K562 (cell line): ENCODE measurements around the gene SLC16A2. TPM values are rescaled to one million over a fixed set of nuclear protein-coding genes. Genes with fewer than 3 reads are reported as not detected.

Source experiments
- ATAC-seq: fragments of 200-7000 bp; cut with Tn5 transposase; 3 replicates; pipeline ENCODE4 v1.9.1; 2020; ENCODE audit warnings: moderate library complexity
- BruUV-seq: library from RNA; stranded (reverse); fragments of 400-500 nt; replicated peaks from 2 replicates; lab custom pipeline; 2021; lab: Mats Ljungman, UMichigan
- CTCF ChIA-PET: fragments of 300-600 bp; formaldehyde crosslinking; extraction: SDS; loops from one replicate; lab custom pipeline; 2021; ENCODE audit warnings: low intra/inter-chr PET ratio; lab: Yijun Ruan, JAX
- POLR2A ChIA-PET: fragments of 300-600, 350-650 bp; sonication (Branson Sonifier 250); formaldehyde crosslinking; extraction: SDS; loops from one replicate; lab custom pipeline; 2021; ENCODE audit warnings: antibody characterized with exemption, inconsistent platforms; lab: Yijun Ruan, JAX
- DNase-seq, 4 experiments: peaks; one replicate each; pipeline versions ENCODE4 v3.0.0 to v3.0.0-alpha.2; 2011 to 2018; ENCODE audit warnings: low spot score in 3 of 4, mixed read lengths in 3 of 4; ENCODE audit errors: extremely low read depth in 1 of 4
- FAIRE-seq: peaks from 2 replicates; lab custom pipeline; 2011; peaks lifted over from hg19 to GRCh38; lab: Jason Lieb, UNC
- H2AFZ ChIP-seq: 2 replicates; pipeline ENCODE4 v1.6.0; 2011; ENCODE audit warnings: low read depth, low read length, control low read depth, inconsistent platforms
- H3K27ac ChIP-seq: fragments of 200-600 bp; 3 replicates; pipeline ENCODE4 v1.8.0; 2011; ENCODE audit warnings: low read depth, mild to moderate bottlenecking, control low read depth, inconsistent platforms, low read length, moderate library complexity, mixed read lengths; ENCODE audit errors: extremely low read depth
- H3K27me3 ChIP-seq, 2 experiments: fragments of 300-600 bp in 1 of 2; 2 replicates in 1 of 2; 3 replicates in 1 of 2; pipeline versions ENCODE4 v1.6.0 to v1.8.0; 2011; ENCODE audit warnings: inconsistent platforms in 2 of 2, low read length in 2 of 2, mild to moderate bottlenecking in 1 of 2, mixed read lengths in 1 of 2, moderate library complexity in 1 of 2; ENCODE audit not compliant: control insufficient read depth in 2 of 2, insufficient read depth in 2 of 2
- H3K36me3 ChIP-seq: fragments of 300-600 bp; 3 replicates; pipeline ENCODE4 v1.8.0; 2011; ENCODE audit warnings: mild to moderate bottlenecking, low read length, inconsistent platforms; ENCODE audit not compliant: control insufficient read depth, insufficient read depth
- H3K4me1 ChIP-seq, 2 experiments: fragments of 200-600 bp in 1 of 2; replicated peaks in 1 of 2; 2 replicates in 1 of 2; 3 replicates in 1 of 2; pipeline versions ENCODE4 v1.5.1 to v1.8.0; 2011; ENCODE audit warnings: inconsistent platforms in 2 of 2, low read length in 2 of 2, mild to moderate bottlenecking in 1 of 2, mixed read lengths in 1 of 2, moderate library complexity in 1 of 2; ENCODE audit not compliant: control insufficient read depth in 2 of 2, insufficient read depth in 2 of 2
- H3K4me2 ChIP-seq: 2 replicates; pipeline ENCODE4 v1.6.1; 2011; ENCODE audit warnings: low read length, control low read depth, inconsistent platforms, mixed read lengths; ENCODE audit not compliant: insufficient read depth
- H3K4me3 ChIP-seq: fragments of 200-600 bp; sonication (generic), shearing (Covaris generic); 2 replicates; pipeline ENCODE4 v1.5.1; 2016; ENCODE audit warnings: control low read depth, inconsistent platforms
- H3K79me2 ChIP-seq: fragments of 200-600 bp; 3 replicates; pipeline ENCODE4 v1.8.0; 2011; ENCODE audit warnings: low read length, inconsistent platforms; ENCODE audit not compliant: control insufficient read depth, insufficient read depth
- H3K9ac ChIP-seq, 2 experiments: 2 replicates each; pipeline versions ENCODE4 v1.6.0 to v1.6.1; 2011; ENCODE audit warnings: low read depth in 2 of 2, low read length in 2 of 2, control low read depth in 1 of 2, inconsistent platforms in 1 of 2, mild to moderate bottlenecking in 1 of 2, mixed read lengths in 1 of 2; ENCODE audit not compliant: insufficient read depth in 1 of 2
- H3K9me1 ChIP-seq: one replicate; pipeline ENCODE4 v1.6.0; 2011; ENCODE audit warnings: inconsistent platforms, mild to moderate bottlenecking, low read length, moderate library complexity; ENCODE audit not compliant: control insufficient read depth, insufficient read depth
- H3K9me3 ChIP-seq: replicated peaks from 2 replicates; pipeline ENCODE4 v1.5.1; 2011; ENCODE audit warnings: low read depth, low read length, inconsistent platforms; ENCODE audit not compliant: control insufficient read depth, insufficient read depth
- H4K20me1 ChIP-seq: replicated peaks from 2 replicates; pipeline ENCODE4 v1.6.1; 2011; ENCODE audit warnings: low read length, inconsistent platforms, mixed read lengths; ENCODE audit not compliant: control insufficient read depth, insufficient read depth
- CREB3L1 ChIP-seq: fragments of 450-650 bp; IDR thresholded peaks from 2 replicates; pipeline ENCODE4 v1.6.1; 2014; ENCODE audit warnings: low read depth, mild to moderate bottlenecking, moderate library complexity, borderline replicate concordance
- DACH1 ChIP-seq: fragments of 450-650 bp; IDR thresholded peaks from 2 replicates; pipeline ENCODE4 v1.6.1; 2018; ENCODE audit not compliant: partially characterized antibody
- FIP1L1 ChIP-seq: fragments of 200-400 bp; formaldehyde crosslinking; IDR thresholded peaks from 2 replicates; pipeline ENCODE4 v1.6.1; 2018; ENCODE audit warnings: mild to moderate bottlenecking, low read depth, low read length; ENCODE audit not compliant: poor library complexity, severe bottlenecking
- GTF2E2 ChIP-seq: fragments of 200-800 bp; sonication (Bioruptor generic); IDR thresholded peaks from 2 replicates; pipeline ENCODE4 v1.6.1; 2016; ENCODE audit warnings: missing genetic modification characterization, missing compliant biosample characterization
- ID3 ChIP-seq, 2 experiments: fragments of 250-450 bp in 1 of 2; fragments of 450-650 bp in 1 of 2; sonication (Bioruptor Pico) in 1 of 2; IDR thresholded peaks; 2 replicates each; pipeline versions ENCODE4 v1.6.1 to v1.8.0; 2016 to 2021; ENCODE audit warnings: mild to moderate bottlenecking in 2 of 2, moderate library complexity in 2 of 2, missing compliant biosample characterization in 1 of 2, missing genetic modification characterization in 1 of 2
- MAX ChIP-seq: sonication (generic); formaldehyde crosslinking; IDR thresholded peaks from 2 replicates; pipeline ENCODE4 v1.9.0; 2022; ENCODE audit warnings: mild to moderate bottlenecking, missing genetic modification reagents
- MBD2 ChIP-seq: sonication (generic); IDR thresholded peaks from 2 replicates; pipeline ENCODE4 v1.6.1; 2016; ENCODE audit warnings: low read depth, borderline replicate concordance
- MTA1 ChIP-seq: fragments of 450-650 bp; IDR thresholded peaks from 2 replicates; pipeline ENCODE4 v1.6.1; 2017; ENCODE audit warnings: borderline replicate concordance
- RFX1 ChIP-seq: fragments of 450-650 bp; IDR thresholded peaks from 2 replicates; pipeline ENCODE4 v1.6.1; 2016; ENCODE audit warnings: mild to moderate bottlenecking, moderate library complexity
- TEAD1 ChIP-seq, 2 experiments: fragments of 450-650 bp in 1 of 2; sonication (generic) in 1 of 2; formaldehyde crosslinking; IDR thresholded peaks; 2 replicates each; pipeline versions ENCODE4 v1.4.0 to v1.8.0; 2020 to 2022; ENCODE audit warnings: mild to moderate bottlenecking in 2 of 2, missing genetic modification reagents in 1 of 2
- YY1 ChIP-seq, 3 experiments: IDR thresholded peaks; 2 replicates each; pipeline ENCODE4 v1.6.1; 2011; ENCODE audit warnings: low read length in 2 of 3, mild to moderate bottlenecking in 2 of 3, moderate library complexity in 2 of 3, borderline replicate concordance in 1 of 3, control low read depth in 1 of 3, low read depth in 1 of 3; ENCODE audit not compliant: insufficient read depth in 3 of 3, insufficient replicate concordance in 2 of 3, control insufficient read depth in 1 of 3, insufficient read length in 1 of 3; ENCODE audit errors: extremely low read depth in 1 of 3
- ZNF232 ChIP-seq: sonication (generic); formaldehyde crosslinking; IDR thresholded peaks from 2 replicates; pipeline ENCODE4 v1.8.0; 2022; ENCODE audit warnings: mild to moderate bottlenecking, missing genetic modification reagents
- ZNF584 ChIP-seq: fragments of 200-800 bp; sonication (Bioruptor generic); IDR thresholded peaks from 2 replicates; pipeline ENCODE4 v1.6.1; 2016; ENCODE audit warnings: low read depth, mild to moderate bottlenecking, missing genetic modification characterization, missing compliant biosample characterization
- WGBS: fragments of 100-300 bp; shearing (Covaris generic); methylation state at CpG from one replicate; pipeline ENCODE4 v1.1.6; 2016; ENCODE audit warnings: low coverage, mixed read lengths; ENCODE audit not compliant: insufficient coverage; ENCODE audit errors: missing lambda C conversion rate; 5-methylcytosine and 5-hydroxymethylcytosine counted together
- in situ Hi-C: fragments of 300-500 bp; cut with MboI; formaldehyde crosslinking; loops from 4 replicates; pipeline ENCODE4 v1.15.0; 2018; ENCODE audit warnings: inconsistent platforms, mixed read lengths
- intact Hi-C: fragments of 100-400 bp; cut with micrococcal nuclease; formaldehyde crosslinking; loops from 2 replicates; pipeline ENCODE4 v1.14.2; 2022
- polyA plus RNA-seq, 8 experiments: library from polyadenylated mRNA; depleted of rRNA in 4 of 8; stranded (reverse) in 5 of 8; unstranded in 3 of 8; fragments of >200 nt; fragmentation: Nextera tagmentation in 2 of 8; fragmentation: Illumina TruSeq in 1 of 8; extraction: Ambion mirVana in 2 of 8; extraction: Trizol in 1 of 8; gene quantifications; 2 replicates each; pipeline versions ENCODE4 v1.2.1 to v1.2.3, GENCODE V29; 2011 to 2014; ENCODE audit warnings: inconsistent platforms in 1 of 8, missing spikeins in 1 of 8
- total RNA-seq, 7 experiments: library from RNA; depleted of rRNA in 6 of 7; stranded (reverse); fragments of >200 nt in 6 of 7; fragmentation: Illumina TruSeq in 2 of 7; extraction: Trizol in 2 of 7; gene quantifications; 2 replicates each; pipeline versions ENCODE4 v1.2.1 to v1.2.3, GENCODE V29; 2011 to 2021; ENCODE audit warnings: low replicate concordance in 1 of 7

Gene SLC16A2
- total and polyA plus RNA-seq, 9 of the 15 experiments (the other 6 are each of a cell fraction or from before 2014, with no cell fraction given), result 0.07 TPM; not detected in 8

- TF ChIP-seq ID3 (CRISPR knock-in tag; IDR thresholded peaks at IDR 0.05) (no peak), ID3 (tag; IDR thresholded peaks at IDR 0.05) (no peak), ZNF232 (CRISPR knock-in tag) (no peak), ZNF584 (CRISPR knock-in tag) (no peak)
- TF ChIP-seq, all 486 proteins: peak for 0
Observed at GRCh38 chrX:74500555-74500954, 79.3 kb downstream of the SLC16A2 start (continued).

- no peak overlapping the region for H3K9ac ChIP-seq
- no peak for TF ChIP-seq CREB3L1
- TF ChIP-seq MBD2, result no peak
- no peak for TF ChIP-seq MAX
- TF ChIP-seq YY1 (IDR thresholded peaks at IDR 0.05; ENCODE audit: borderline replicate concordance in 1 of 3, control insufficient read depth in 1 of 3, extremely low read depth in 1 of 3, insufficient read depth in 3 of 3, insufficient read length in 1 of 3, insufficient replicate concordance in 2 of 3, low read depth in 1 of 3, low read length in 2 of 3), result no peak
- no peak for TF ChIP-seq MTA1
- TF ChIP-seq RFX1, result no peak
- TF ChIP-seq DACH1, result no peak
- no peak for TF ChIP-seq TEAD1 (CRISPR knock-in tag; IDR thresholded peaks at IDR 0.05)
- TF ChIP-seq GTF2E2 (tag), result no peak
- TF ChIP-seq FIP1L1, result no peak
- H3K9me3 ChIP-seq, result no peaks in the 10 kb centered on the region
- no peak for ATAC-seq
- no peak for FAIRE-seq
- no peak overlapping the region for H3K4me3 ChIP-seq
- H3K27ac ChIP-seq, result no peak overlapping the region
- POLR2A ChIA-PET, result no interaction called here
- no peak for DNase-seq
- H3K79me2 ChIP-seq, result no peaks in the 10 kb centered on the region
- H3K27me3 ChIP-seq, result no peaks in the 10 kb centered on the region
- H3K36me3 ChIP-seq, result no peaks in the 10 kb centered on the region
- no peak overlapping the region for H2AFZ ChIP-seq
- H3K4me1 ChIP-seq, result no peaks in the 10 kb centered on the region
- no peaks in the 10 kb centered on the region for H4K20me1 ChIP-seq
- in situ Hi-C loops (no loop called here), intact Hi-C loops (no loop called here)
- no peak overlapping the region for H3K4me2 ChIP-seq
- CTCF ChIA-PET, result no interaction called here
- WGBS, result 0% methylated on average over 2 of the region's 2 CpGs
- no peaks in the 10 kb centered on the region for H3K9me1 ChIP-seq
- BruUV-seq, result no TSS peak
Observed at GRCh38 chrX:74505437-74505836, 84.1 kb downstream of the SLC16A2 start.
